GM19397 (cell line): ENCODE measurements around the gene DCLK2.
A peak's percentile ranks its signal among the peaks of the same experiment; 100 is the strongest.

ENCODE experiments used
- ATAC-seq: cut with Tn5 transposase; IDR thresholded peaks from one replicate; pipeline ENCODE4 v1.9.1; 2021; ENCODE audit warnings: mild to moderate bottlenecking, moderate library complexity; ENCODE audit not compliant: unreplicated experiment

Gene DCLK2

DNA sequence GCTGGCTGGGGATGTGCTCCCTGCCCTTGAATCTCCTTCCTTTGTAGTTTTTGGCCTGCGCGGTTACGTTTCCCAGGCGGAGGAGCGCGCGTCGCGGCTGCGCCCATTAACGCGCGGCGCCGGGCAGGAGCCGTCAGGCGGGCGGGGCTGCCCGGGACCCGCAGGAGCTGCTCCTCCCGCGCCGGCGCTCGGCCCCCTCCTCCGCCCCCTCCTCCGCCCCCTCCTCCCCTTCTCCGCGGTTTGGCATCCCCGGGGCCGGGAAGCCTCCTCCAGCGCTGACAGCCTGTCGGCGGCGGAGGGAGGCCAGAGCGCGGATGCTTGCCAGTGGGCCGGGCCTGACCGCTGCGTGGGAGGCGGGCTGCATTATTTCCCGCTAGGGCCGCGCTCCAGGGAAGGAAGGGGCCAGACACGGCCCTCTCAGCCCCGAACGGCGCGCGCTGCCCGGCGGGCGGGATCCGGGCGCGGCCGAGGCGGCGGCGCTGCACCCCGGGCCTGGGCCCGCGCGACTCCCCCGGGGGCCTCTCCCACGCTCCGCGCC is at the start of gene DCLK2:
DCLK2 (plus strand) TSS at position 405 of the 538 bp plus-strand sequence. CDS start 583 bp downstream, outside the sequence.
- no peak for ATAC-seq

- no peak for ATAC-seq
Measured at GRCh38 chr4:150032541-150032940, 45.7 kb upstream of the DCLK2 start.

- ATAC-seq: no peak
Measured at GRCh38 chr4:150033081-150033480, 45.2 kb upstream of the DCLK2 start.

- no peak for ATAC-seq
Measured at GRCh38 chr4:150033901-150034300, 44.3 kb upstream of the DCLK2 start.

DNA sequence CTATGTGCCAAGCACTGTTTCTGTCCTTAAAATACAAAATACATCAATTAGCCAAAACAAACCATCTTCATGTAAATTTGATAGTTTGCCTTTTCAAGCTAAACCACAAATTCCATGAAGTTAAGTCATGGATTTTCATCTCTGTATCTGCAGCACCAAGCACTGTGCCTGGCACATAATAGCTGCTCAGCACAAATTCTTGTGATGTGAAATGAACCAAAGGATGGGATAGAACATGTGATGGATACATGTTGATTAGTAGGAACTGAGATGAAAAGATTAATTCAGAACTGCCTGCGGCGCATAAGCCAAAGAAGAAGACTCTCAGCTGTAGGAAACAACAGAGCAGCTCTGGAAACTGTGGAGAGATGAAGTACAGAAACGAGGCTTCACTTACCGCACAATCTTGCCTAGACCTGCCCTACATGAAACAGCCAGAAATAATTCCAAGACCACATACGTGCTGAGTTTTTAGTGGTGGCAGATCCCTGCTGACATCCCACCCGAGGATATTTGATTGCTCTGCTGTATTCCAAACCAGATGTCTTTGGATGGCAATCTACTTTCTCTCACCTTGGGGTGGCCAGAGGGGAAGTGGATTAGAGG is 40.9 kb upstream of the DCLK2 start:
- no peak for ATAC-seq

DNA sequence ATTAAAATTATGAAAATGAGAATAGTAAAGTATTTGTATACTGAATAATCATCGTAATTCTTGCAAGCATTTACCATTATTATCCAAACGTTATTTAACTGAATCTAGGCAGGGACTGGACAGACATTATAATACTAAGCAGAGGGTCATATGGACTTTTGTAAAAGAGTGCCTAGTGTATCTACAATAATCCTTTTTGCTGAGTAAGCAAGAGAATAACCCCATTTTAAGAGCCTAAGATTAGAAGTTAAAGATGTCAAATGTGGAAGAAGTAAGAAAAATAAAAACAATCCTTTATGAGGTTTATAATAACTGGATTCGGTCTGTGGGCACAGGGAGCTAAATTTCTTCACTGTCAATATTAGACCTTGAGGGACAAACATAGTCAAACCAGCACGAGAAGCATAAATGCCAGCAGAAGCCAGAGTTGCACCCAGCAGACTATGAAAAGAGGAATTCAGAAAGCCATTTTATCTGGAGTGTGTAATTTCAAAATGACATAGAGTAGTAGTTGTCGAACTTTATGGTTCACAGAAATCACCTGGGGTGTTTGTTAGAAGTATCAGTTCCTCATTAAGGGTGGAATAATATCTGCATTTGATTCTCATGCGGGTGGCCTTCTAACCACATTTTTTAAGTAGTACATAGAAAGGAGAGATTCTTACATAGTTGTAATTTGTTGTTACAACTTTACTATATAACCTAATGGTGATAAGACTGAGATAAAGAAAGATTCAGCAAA is 39.7 kb upstream of the DCLK2 start:
- peak; percentile 88 for ATAC-seq

DNA sequence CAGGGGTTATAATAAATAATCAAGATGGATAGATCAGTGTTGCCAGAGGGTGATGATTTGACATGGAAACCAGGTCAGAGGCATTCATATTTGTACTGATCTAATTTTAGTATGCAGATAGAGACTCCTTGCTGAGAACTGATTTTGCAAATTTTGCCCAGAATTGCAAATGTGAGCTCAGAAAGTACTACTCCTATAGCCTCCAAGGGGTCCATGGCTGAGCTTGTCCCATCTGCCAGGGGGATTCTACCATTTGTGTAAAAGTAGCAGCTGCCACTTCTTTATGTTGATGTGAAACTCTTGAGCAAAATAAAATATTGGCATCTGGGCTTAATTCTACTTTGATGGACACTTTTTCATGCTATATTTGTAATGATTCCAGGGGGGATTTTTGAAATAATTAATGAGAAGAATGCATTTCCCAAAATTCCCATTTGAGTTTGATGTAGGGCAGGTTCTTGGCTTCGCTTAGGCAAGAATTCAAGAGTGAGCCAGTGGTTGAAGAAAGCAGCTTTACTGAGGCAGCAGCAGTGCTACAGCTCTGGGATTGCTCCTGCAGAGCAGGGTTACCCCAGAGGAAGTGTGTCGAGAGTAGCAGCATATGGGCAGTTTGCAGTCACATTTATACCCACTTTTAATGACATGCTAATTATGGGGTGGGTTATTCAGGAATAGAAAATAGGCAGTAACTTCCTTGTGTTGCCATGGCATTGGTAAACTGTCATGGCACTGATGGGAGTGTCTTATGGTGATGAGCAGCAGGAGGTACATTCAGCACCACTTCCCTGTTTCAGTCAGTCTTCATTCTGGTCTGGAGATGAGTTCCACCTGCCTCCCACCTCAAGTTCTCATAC is 38.7 kb upstream of the DCLK2 start:
- ATAC-seq: no peak

- ATAC-seq: no peak
Measured at GRCh38 chr4:150044517-150044916, 33.7 kb upstream of the DCLK2 start.

DNA sequence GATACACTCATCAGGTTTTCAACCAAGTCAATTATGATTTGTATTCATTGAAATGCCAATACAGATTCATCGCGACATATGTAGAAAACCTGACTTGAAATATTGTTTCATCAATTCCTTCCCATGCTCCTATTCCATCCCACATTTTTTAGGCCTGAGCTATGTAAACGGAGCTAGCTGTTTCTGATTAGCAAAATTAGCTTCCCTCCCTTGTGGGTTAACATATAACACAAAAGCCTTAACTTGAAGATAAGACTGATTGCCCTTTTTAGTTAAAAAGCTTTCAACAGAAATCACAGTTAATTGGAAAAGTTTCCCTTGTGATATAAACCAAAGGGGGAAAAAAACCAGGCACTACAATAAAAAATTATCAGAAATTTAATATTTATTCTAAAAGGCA is 32.8 kb upstream of the DCLK2 start:
- no peak for ATAC-seq

- no peak for ATAC-seq
Measured at GRCh38 chr4:150046728-150047217, 31.5 kb upstream of the DCLK2 start.

- no peak for ATAC-seq
Measured at GRCh38 chr4:150047546-150047945, 30.7 kb upstream of the DCLK2 start.

- no peak for ATAC-seq
Measured at GRCh38 chr4:150049682-150050081, 28.6 kb upstream of the DCLK2 start.

GRCh38 chr4:150050566-150050965 is 27.7 kb upstream of the DCLK2 start:
- ATAC-seq: no peak

- ATAC-seq: no peak
Measured at GRCh38 chr4:150051111-150051510, 27.1 kb upstream of the DCLK2 start.

- ATAC-seq: no peak
Measured at GRCh38 chr4:150055467-150055866, 22.8 kb upstream of the DCLK2 start.

GRCh38 chr4:150056569-150056968 is 21.7 kb upstream of the DCLK2 start:
- no peak for ATAC-seq

- no peak for ATAC-seq
Measured at GRCh38 chr4:150061086-150061776, 17.0 kb upstream of the DCLK2 start.

- no peak for ATAC-seq
Measured at GRCh38 chr4:150063128-150063527, 15.1 kb upstream of the DCLK2 start.

- no peak for ATAC-seq
Measured at GRCh38 chr4:150065740-150066139, 12.5 kb upstream of the DCLK2 start.

GRCh38 chr4:150067859-150068258 is 10.4 kb upstream of the DCLK2 start:
- ATAC-seq: no peak
